Pancreas (tissue), 10 donors: ENCODE data around the gene BCAM. TPM values are rescaled to one million over a fixed set of nuclear protein-coding genes. Genes with fewer than 3 reads are reported as not detected.

Experiments
- ATAC-seq, 4 donors: fragments of 200-7000 bp; cut with Tn5 transposase; one replicate each; pipeline versions ENCODE4 v1.8.0 to v1.9.1; 2020; ENCODE audit warnings: mild to moderate bottlenecking in 4 of 4, moderate library complexity in 4 of 4
- DNase-seq, 6 donors: peaks; one replicate each; pipeline ENCODE4 v3.0.0-alpha.2; 2020
- FAIRE-seq: peaks from 2 replicates; lab custom pipeline; 2012; peaks lifted over from hg19 to GRCh38; lab: Jason Lieb, UNC
- H3K27ac ChIP-seq, 4 donors: fragments of 200-600 bp; sonication (generic); 1 replicate in 3 of 4; 2 replicates in 1 of 4; pipeline versions ENCODE4 v1.5.0 to v1.8.0; 2020
- H3K27me3 ChIP-seq, 4 donors: fragments of 200-600 bp; one replicate each; pipeline ENCODE4 v1.8.0; 2021
- H3K36me3 ChIP-seq, 3 donors: fragments of 200-600 bp; sonication (generic) in 1 of 3; one replicate each; pipeline versions ENCODE4 v1.5.0 to v1.8.0; 2020 to 2021
- H3K4me1 ChIP-seq, 3 donors: fragments of 200-600 bp; one replicate each; pipeline ENCODE4 v1.8.0; 2021
- H3K4me3 ChIP-seq, 4 donors: fragments of 200-600 bp; sonication (generic) in 2 of 4; one replicate each; pipeline versions ENCODE4 v1.5.0 to v1.8.0; 2020 to 2021
- H3K9me3 ChIP-seq, 4 donors: fragments of 200-600 bp; one replicate each; pipeline ENCODE4 v1.8.0; 2021
- CTCF ChIP-seq, 4 donors: fragments of 200-600 bp; sonication (generic) in 3 of 4; IDR thresholded peaks; one replicate each; pipeline versions ENCODE4 v1.5.0 to v1.8.0; 2021; ENCODE audit warnings: antibody characterized with exemption in 4 of 4
- WGBS, 2 donors: extraction: QIAGEN DNeasy Blood & Tissue Kit; methylation state at CpG; one replicate each; pipeline ENCODE4 v1.1.7; 2013; 5-methylcytosine and 5-hydroxymethylcytosine counted together
- intact Hi-C, 3 donors: fragments of 100-400 bp; cut with DNase I; formaldehyde crosslinking; loops; one replicate each; pipeline versions ENCODE4 v1.11.1 to v1.14.2; 2022
- polyA plus RNA-seq, 2 donors: library from polyadenylated mRNA; stranded (reverse); fragments of 200-250 nt; gene quantifications; one replicate each; pipeline ENCODE4 v1.2.3, GENCODE V29; 2013
- total RNA-seq, 6 donors: library from RNA; stranded (reverse); fragmentation: NEBNext Ultra II Directional in 4 of 6; extraction: Animal tissue kit (Norgen Biotek cat#: 25700) in 4 of 6; gene quantifications; one replicate each; pipeline versions ENCODE4 v1.2.1 to v1.2.4, GENCODE V29; 2021 to 2023
- donor health status: healthy with polysubstance abuse.
- donor health status: DM: no; HTN: no; CAD: no; lungs with moderate emphysema.
- donor health status: DM: no; HTN: no; CAD: no.
- donor health status: control.
- donor health status: control.
- donor health status: Bipolar disorder and iron deficiency.
- donor health status: DM: yes; HTN: yes; CAD: no.
- donor health status: DM: no; HTN: no; CAD: no.
- donor health status: DM: no; HTN: no; CAD: no.
- donor health status: DM: yes; HTN: yes; CAD: no.

BCAM gene
- total and polyA plus RNA-seq, 8 donors = 28.8 to 140 (median 51.5) TPM

- 95 to 96% methylated on average over 17 of the region's 17 CpGs for WGBS, 2 donors
- H3K9me3 ChIP-seq = no peaks in the 10 kb centered on the region
- no peak for TF ChIP-seq CTCF (IDR thresholded peaks at IDR 0.05)
- ATAC-seq = no peak
- H3K27me3 ChIP-seq = no peaks in the 10 kb centered on the region
- intact Hi-C loops = no loop called here
- no peak overlapping the region for H3K4me3 ChIP-seq
- no peak overlapping the region for H3K27ac ChIP-seq
- H3K4me1 ChIP-seq = peaks cover 3 to 7% (median 4%) of the 10 kb centered on the region in 3 donors
- no peak for DNase-seq
- no peak for FAIRE-seq
- H3K36me3 ChIP-seq = no peaks in the 10 kb centered on the region
These were observed 5.6 kb downstream of the BCAM start for GRCh38 chr19:44814517-44814916.

- no peak for FAIRE-seq
- no peaks in the 10 kb centered on the region for H3K27me3 ChIP-seq
- H3K4me3 ChIP-seq = no peak overlapping the region
- no peak for TF ChIP-seq CTCF (IDR thresholded peaks at IDR 0.05)
- ATAC-seq = no peak
- no peaks in the 10 kb centered on the region for H3K4me1 ChIP-seq
- H3K9me3 ChIP-seq = no peaks in the 10 kb centered on the region
- WGBS, 2 donors = 88 to 93% methylated on average over 2 of the region's 2 CpGs
- no peaks in the 10 kb centered on the region for H3K36me3 ChIP-seq
- intact Hi-C loops = no loop called here
- no peak overlapping the region for H3K27ac ChIP-seq
- no peak for DNase-seq
These were observed 7.4 kb downstream of the BCAM start for GRCh38 chr19:44816301-44816700.

- Histone ChIP-seq H3K4me3 (no peak overlapping the region), H3K9me3 (no peaks in the 10 kb centered on the region), H3K4me1 (peaks cover 0 to under 1% (median 0%) of the 10 kb centered on the region in 3 donors), H3K27ac (no peak overlapping the region), H3K36me3 (no peaks in the 10 kb centered on the region), H3K27me3 (no peaks in the 10 kb centered on the region)
- TF ChIP-seq CTCF (IDR thresholded peaks at IDR 0.05) = no peak
- DNase-seq = no peak
- FAIRE-seq = no peak
- ATAC-seq = no peak
- intact Hi-C loops = no loop called here
- 92 to 94% methylated on average over 8 of the region's 8 CpGs for WGBS, 2 donors
These were observed 9.0 kb downstream of the BCAM start for GRCh38 chr19:44817725-44818465.

- WGBS, 2 donors = 90 to 94% methylated on average over 19 to 20 of the region's 20 CpGs
- intact Hi-C loops = no loop called here
- Histone ChIP-seq H3K36me3 (no peaks in the 10 kb centered on the region), H3K27ac (no peak overlapping the region), H3K9me3 (no peaks in the 10 kb centered on the region), H3K4me1 (peaks cover 0 to 6% (median 6%) of the 10 kb centered on the region in 3 donors), H3K4me3 (no peak overlapping the region), H3K27me3 (no peaks in the 10 kb centered on the region)
- TF ChIP-seq CTCF (IDR thresholded peaks at IDR 0.05) = no peak
- DNase-seq (no peak), FAIRE-seq (no peak), ATAC-seq (no peak)
These were observed 9.6 kb downstream of the BCAM start for GRCh38 chr19:44818466-44819031.
